ENCODE measurements around the gene DRAXIN.

The DRAXIN gene

GRCh38 chr1:11697188-11697892 is 5.8 kb downstream of the DRAXIN start:
- no peak for TF ChIP-seq CTCF (IDR thresholded peaks at IDR 0.05; ENCODE audit: low read depth, low read length)

GRCh38 chr1:11697893-11698210 is 6.3 kb downstream of the DRAXIN start:
- TF ChIP-seq CTCF (IDR thresholded peaks at IDR 0.05; ENCODE audit: low read depth, low read length): no peak
- H3K4me3 ChIP-seq (ENCODE audit: low read depth, low read length): no peak overlapping the region

More at GRCh38 chr1:11697188-11697892, 5.8 kb downstream of the DRAXIN start:
- H3K4me3 ChIP-seq (ENCODE audit: low read depth, low read length): no peak overlapping the region

DNA sequence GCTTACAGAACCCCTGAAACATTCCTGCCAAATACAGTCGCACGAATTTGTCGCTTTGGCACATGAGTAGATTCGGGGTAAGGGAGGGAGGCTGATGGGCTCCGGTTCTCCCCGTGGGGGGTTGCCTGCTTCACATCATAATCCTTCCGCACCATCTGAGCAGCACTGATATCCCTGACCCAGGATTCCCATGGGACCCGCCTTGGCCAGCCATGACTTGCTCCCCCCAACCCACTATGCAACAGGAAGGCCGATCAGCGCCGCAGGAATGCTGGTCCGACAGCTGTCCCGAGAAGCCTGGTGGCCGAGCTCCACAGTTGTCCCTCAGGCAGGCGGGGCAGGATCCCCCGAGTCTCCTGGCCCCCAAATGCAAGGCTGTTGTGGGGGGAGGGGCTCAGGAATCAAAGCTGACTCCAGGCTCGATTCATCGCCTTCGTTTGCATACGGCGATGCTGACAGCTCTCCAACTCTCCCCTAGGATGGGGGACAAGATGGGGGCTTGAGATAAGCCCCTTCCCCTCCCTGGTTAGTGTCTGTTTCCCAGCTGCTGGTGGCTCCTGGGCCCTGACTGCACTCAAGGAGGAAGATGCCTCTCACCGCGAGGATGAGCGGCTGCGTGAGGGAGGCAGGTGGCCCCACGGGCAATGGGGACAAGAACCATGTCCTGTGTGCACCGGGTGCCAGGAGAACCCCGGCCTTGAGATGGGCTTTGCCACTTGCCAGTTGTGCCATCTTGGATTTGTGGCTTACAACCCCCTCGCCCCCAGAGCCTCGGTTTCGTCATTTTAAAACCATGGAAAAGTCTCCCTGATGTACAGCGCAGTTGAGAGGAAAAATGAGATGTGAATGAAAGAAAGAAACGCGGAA is 9.3 kb downstream of the DRAXIN start:
- H3K4me3 ChIP-seq (ENCODE audit: low read depth, low read length): no peak overlapping the region
- TF ChIP-seq CTCF (IDR thresholded peaks at IDR 0.05; ENCODE audit: low read depth, low read length): no peak

- TF ChIP-seq CTCF (IDR thresholded peaks at IDR 0.05; ENCODE audit: low read depth, low read length): no peak
Measured at GRCh38 chr1:11701551-11701961, 10.0 kb downstream of the DRAXIN start.

GRCh38 chr1:11701981-11702803 is 10.7 kb downstream of the DRAXIN start:
- H3K4me3 ChIP-seq (ENCODE audit: low read depth, low read length): no peak overlapping the region
- TF ChIP-seq CTCF (IDR thresholded peaks at IDR 0.05; ENCODE audit: low read depth, low read length): no peak

More at GRCh38 chr1:11701551-11701961, 10.0 kb downstream of the DRAXIN start:
- no peak overlapping the region for H3K4me3 ChIP-seq (ENCODE audit: low read depth, low read length)

DNA sequence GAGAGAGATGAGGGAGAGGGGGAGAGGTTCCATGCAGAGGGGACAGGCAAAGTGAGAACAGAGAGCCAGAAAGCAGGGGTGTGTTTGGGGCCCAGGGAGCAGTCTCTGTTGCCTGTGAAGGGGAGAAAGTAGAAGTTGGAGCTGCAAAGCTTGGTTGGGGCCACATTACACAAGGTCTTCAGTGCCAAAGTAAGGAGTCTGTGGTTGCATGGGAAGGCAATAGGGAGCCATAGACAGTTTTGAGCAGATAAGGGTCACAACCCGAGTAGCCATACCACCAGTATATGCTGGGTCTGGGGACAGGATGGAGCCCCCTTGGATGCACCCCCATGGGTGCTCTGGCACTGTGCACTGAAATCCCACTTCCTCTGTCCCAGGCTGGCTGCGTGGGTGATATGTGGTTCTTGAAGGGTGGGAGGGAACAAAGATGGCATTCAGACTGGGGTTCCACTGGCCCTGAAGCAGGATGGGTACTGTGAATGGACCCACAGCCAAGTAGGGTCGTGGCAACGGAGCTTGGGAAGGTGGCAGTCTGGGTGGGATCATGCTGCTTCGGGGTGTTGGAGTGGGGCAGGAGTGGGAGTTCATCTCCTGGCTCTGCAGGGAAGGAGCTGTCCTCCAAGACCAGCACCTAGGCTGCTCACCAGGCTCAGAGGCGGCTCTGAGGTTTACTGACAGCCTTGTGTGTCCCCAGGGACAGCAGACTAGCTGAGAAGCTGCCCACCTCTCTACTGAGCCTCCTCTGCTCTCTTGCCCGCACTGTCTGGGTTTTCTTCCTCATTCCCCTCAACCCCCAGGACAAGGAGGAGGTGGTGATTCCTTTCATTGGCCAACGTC is 12.1 kb downstream of the DRAXIN start:
- H3K4me3 ChIP-seq (ENCODE audit: low read depth, low read length): no peak overlapping the region
- TF ChIP-seq CTCF (IDR thresholded peaks at IDR 0.05; ENCODE audit: low read depth, low read length): no peak
